ENCODE measurements around the gene WDR73.

The WDR73 gene

DNA sequence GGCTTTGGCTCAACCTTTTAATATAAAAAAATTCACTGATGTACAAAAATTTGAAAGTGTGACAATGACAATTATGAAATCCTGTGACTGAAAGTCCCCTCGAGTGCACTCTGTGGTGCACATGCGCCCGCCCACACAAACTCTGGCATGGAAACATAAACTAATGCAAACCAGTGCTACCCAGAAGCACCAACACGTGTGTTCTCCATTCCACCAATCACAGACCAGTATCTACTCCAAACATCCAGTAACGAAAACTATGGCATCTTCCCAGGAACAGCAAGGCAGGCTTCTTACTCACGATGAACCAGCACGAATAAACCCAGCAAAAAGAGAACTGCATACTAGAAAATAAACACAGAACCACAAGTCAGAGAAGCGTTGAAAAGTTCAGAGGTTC lies 15.6 kb upstream of the WDR73 start:
- TF ChIP-seq, protein P1, sequence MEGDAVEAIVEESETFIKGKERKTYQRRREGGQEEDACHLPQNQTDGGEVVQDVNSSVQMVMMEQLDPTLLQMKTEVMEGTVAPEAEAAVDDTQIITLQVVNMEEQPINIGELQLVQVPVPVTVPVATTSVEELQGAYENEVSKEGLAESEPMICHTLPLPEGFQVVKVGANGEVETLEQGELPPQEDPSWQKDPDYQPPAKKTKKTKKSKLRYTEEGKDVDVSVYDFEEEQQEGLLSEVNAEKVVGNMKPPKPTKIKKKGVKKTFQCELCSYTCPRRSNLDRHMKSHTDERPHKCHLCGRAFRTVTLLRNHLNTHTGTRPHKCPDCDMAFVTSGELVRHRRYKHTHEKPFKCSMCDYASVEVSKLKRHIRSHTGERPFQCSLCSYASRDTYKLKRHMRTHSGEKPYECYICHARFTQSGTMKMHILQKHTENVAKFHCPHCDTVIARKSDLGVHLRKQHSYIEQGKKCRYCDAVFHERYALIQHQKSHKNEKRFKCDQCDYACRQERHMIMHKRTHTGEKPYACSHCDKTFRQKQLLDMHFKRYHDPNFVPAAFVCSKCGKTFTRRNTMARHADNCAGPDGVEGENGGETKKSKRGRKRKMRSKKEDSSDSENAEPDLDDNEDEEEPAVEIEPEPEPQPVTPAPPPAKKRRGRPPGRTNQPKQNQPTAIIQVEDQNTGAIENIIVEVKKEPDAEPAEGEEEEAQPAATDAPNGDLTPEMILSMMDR (conservative IDR thresholded peaks at IDR 0.05; ENCODE audit: low read depth): no peak
- ChIA-PET POLR2A (ENCODE audit: low non-redundant PET) (no interaction called here), CTCF (interaction anchor here (0.6 to 0.7 kb wide), 2 partner anchors 17 to 70 kb away, joined by 3 to 6 read pairs; no protein-coding TSS in a partner anchor)
- DNase-seq (ENCODE audit: low spot score): no peak
- H3K27ac ChIP-seq: no peak overlapping the region

DNA sequence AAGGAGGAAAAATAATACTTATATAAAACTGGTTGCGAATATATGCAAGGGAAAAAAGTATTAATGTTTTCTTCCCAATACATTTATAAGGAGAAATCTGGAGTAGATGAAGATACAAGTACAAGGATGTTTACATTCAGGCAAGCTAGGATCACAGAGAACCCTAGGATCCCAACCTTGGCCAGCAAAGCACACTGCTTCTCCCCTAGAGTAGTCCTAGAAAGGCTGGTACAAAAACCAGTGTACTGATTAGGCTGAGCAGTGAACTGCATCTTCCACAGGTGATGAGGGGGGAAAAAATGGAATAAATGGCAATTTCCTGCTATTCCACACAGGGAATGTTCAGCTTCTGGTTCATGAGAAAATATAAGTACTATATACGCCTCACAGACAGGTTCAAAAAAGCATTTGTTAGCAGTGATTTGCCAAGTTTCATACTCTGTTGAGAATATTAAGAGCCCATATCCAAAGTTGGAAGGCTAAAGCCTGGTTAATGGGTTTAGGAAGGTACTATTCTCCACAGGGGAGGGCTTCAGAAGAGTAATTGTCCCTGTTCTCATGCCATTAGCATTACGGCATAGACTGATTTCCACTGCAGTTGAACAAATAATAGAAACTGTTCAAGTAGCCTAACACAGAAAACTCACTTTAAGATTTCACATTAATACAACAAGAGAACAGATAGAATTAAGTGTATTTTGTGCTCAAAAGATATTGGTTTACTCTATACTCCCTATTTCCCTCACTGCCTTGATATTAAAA lies 14.3 kb upstream of the WDR73 start:
- CTCF ChIA-PET: interaction anchor here (0.6 kb wide), 1 partner anchor 259 kb away, joined by 3 read pairs; no protein-coding TSS in a partner anchor
- no peak overlapping the region for H3K27ac ChIP-seq
- DNase-seq (ENCODE audit: low spot score): no peak
- POLR2A ChIA-PET (ENCODE audit: low non-redundant PET): no interaction called here
- TF ChIP-seq, protein P1 (conservative IDR thresholded peaks at IDR 0.05; ENCODE audit: low read depth): no peak

DNA sequence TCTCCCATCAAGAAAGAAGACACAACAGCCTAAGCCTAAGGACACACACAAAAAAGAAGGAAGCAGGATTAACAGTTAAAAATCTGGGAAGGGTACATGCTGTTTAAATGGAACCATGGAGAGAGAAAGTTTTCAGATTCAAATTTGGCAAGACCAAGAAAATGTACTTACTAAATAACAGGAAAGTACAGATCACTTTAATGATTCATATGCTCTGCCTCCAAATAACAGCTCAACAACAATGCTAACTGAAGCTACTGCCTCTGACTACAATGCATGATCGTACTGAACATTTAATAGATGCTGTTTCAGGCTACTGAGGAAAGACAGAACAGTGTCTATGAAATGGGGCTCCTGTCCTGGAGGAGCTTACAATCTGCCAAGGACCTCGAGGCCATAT lies 12.3 kb upstream of the WDR73 start:
- CTCF ChIA-PET: no interaction called here
- DNase-seq (ENCODE audit: low spot score): no peak
- POLR2A ChIA-PET (ENCODE audit: low non-redundant PET): no interaction called here
- TF ChIP-seq, protein P1 (conservative IDR thresholded peaks at IDR 0.05; ENCODE audit: low read depth): no peak
- H3K27ac ChIP-seq: no peak overlapping the region

DNA sequence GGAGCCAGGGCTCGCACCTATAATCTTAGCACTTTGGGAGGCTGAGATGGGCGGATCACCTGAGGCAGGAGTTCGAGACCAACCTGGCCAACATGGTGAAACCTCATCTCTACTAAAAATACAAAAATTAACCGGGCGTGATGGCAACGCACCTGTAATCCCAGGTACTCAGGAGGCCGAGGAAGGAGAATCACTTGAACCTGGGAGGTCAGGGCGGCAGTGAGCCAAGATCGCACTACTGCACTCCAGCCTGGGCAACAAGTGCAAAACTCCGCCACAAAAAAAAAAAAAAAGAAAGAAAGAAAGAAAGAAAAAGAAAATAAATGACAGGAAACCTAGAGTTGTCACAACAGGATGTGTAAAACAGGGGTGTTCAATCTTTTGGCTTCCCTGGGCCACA lies 6.9 kb upstream of the WDR73 start:
- ChIA-PET POLR2A (ENCODE audit: low non-redundant PET) (no interaction called here), CTCF (interaction anchor here (0.7 kb wide), 1 partner anchor 517 kb away, joined by 4 read pairs; no protein-coding TSS in a partner anchor)
- no peak for DNase-seq (ENCODE audit: low spot score)
- no peak overlapping the region for H3K27ac ChIP-seq
- TF ChIP-seq, protein P1 (conservative IDR thresholded peaks at IDR 0.05; ENCODE audit: low read depth): no peak

DNA sequence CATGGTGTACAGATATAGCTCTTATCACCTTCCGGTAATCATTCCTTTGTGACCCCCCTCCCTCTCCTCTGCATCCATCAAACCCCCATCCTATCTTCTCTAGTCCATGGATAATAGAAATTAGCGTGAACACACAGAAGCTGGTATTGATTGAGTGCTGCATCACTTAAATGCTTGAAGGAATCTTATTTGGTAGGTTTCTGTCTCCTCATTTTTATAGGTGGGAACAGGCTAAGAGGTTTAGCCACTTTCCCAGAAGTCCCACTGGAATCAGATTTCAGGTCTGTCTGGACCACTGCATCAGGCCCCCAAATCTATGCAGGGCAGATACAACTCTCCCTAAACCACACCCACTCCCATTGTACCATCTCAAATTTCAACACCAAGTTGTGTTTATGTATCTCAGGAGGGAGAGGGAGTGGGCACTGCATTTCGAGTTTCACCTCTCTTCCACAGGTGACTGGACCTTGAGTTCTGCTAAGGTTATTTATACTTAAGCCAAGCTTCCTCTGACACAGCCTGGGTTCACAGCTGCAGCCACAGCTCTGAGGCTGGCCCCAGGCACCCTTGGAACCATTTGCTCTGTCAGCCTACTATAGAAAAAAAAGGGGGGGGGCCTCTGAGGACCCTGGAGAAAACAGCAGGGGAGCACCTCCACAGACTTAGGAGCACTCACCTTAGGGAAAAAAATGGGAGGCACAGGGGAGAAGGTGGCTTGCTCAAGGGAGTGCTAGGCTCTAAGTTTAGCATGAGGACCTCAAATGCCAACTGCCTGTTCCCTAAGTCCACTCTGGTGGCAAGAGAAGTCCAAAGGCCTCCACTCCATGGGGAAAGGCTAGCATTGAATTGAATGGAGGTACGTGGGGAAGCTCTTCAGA lies 6.1 kb upstream of the WDR73 start:
- CTCF ChIA-PET: interaction anchor here (0.6 to 1.3 kb wide), 4 partner anchors 11 to 268 kb away, joined by 3 to 5 read pairs (median 4); no protein-coding TSS in a partner anchor
- DNase-seq (ENCODE audit: low spot score): no peak
- 0 out of 2 replicates have a peak overlapping the region, but pooled peaks have one; percentile 6 for H3K27ac ChIP-seq

More for the DNA sequence above, 6.1 kb upstream of the WDR73 start:
- POLR2A ChIA-PET (ENCODE audit: low non-redundant PET): no interaction called here
- TF ChIP-seq, protein P1 (conservative IDR thresholded peaks at IDR 0.05; ENCODE audit: low read depth): no peak
